HepG2 (cell line): ENCODE measurements around the gene TAS2R30. TPM values are rescaled to one million over a fixed set of nuclear protein-coding genes. Genes with fewer than 3 reads are reported as not detected.

ENCODE experiments used
- E2F5 ChIP-seq: sonication (generic); formaldehyde crosslinking; conservative IDR thresholded peaks from 2 replicates; pipeline ENCODE4 v1.4.0; 2020; ENCODE audit warnings: missing genetic modification reagents
- GMEB1 ChIP-seq: sonication (generic); formaldehyde crosslinking; IDR thresholded peaks from 2 replicates; pipeline ENCODE4 v1.5.1; 2020; ENCODE audit warnings: missing genetic modification reagents, mild to moderate bottlenecking, borderline replicate concordance
- HNF4A ChIP-seq: sonication (generic); formaldehyde crosslinking; IDR thresholded peaks from 2 replicates; pipeline ENCODE4 v1.4.0; 2020; ENCODE audit warnings: missing genetic modification reagents
- NR3C1 ChIP-seq: sonication (generic); formaldehyde crosslinking; IDR thresholded peaks from 2 replicates; pipeline ENCODE4 v1.4.0; 2020; ENCODE audit warnings: missing genetic modification reagents
- PBX3 ChIP-seq: sonication (generic); formaldehyde crosslinking; IDR thresholded peaks from 2 replicates; pipeline ENCODE4 v1.8.1; 2023; ENCODE audit warnings: missing genetic modification reagents, inconsistent platforms, borderline replicate concordance
- RERE ChIP-seq: IDR thresholded peaks from 2 replicates; pipeline ENCODE4 v1.6.1; 2016; ENCODE audit warnings: low read depth, missing genetic modification reagents, missing compliant biosample characterization
- TOE1 ChIP-seq: sonication (generic); formaldehyde crosslinking; IDR thresholded peaks from 2 replicates; pipeline ENCODE4 v1.4.0; 2020; ENCODE audit warnings: mild to moderate bottlenecking, missing genetic modification reagents
- ZBED4 ChIP-seq: sonication (generic); formaldehyde crosslinking; IDR thresholded peaks from 2 replicates; pipeline ENCODE4 v1.4.0; 2020; ENCODE audit warnings: missing genetic modification reagents, borderline replicate concordance
- ZNF451 ChIP-seq: sonication (generic); formaldehyde crosslinking; IDR thresholded peaks from 2 replicates; pipeline ENCODE4 v1.5.0; 2020; ENCODE audit warnings: mild to moderate bottlenecking, missing genetic modification reagents
- ZNF512B ChIP-seq: sonication (generic); formaldehyde crosslinking; IDR thresholded peaks from 2 replicates; pipeline ENCODE4 v1.5.1; 2020; ENCODE audit warnings: missing genetic modification reagents, mild to moderate bottlenecking, borderline replicate concordance
- polyA plus RNA-seq, 8 experiments: library from polyadenylated mRNA; depleted of rRNA in 3 of 8; stranded (reverse) in 7 of 8; unstranded in 1 of 8; fragments of >200 nt; fragmentation: Illumina TruSeq in 4 of 8; extraction: Trizol in 4 of 8; gene quantifications; 2 replicates each; pipeline versions ENCODE4 v1.2.1 to v1.2.3, GENCODE V29; 2011 to 2016; ENCODE audit warnings: low read depth in 4 of 8, missing spikeins in 1 of 8, mixed read lengths in 1 of 8; ENCODE audit not compliant: insufficient read depth in 1 of 8
- total RNA-seq, 5 experiments: library from RNA; depleted of rRNA; stranded (reverse); fragments of >200 nt; fragmentation: Illumina TruSeq; extraction: Trizol; gene quantifications; 2 replicates each; pipeline ENCODE4 v1.2.3, GENCODE V29; 2016; ENCODE audit warnings: low read depth in 1 of 5

TAS2R30 gene
- total and polyA plus RNA-seq, 2 of the 13 experiments (the other 11 are each of a cell fraction or from before 2014, with no cell fraction given) = 0.42 to 5.2 TPM

- TF ChIP-seq RERE (no peak), E2F5 (CRISPR knock-in tag) (no peak; the same call in 1 of the 2 replicates), TOE1 (CRISPR knock-in tag) (peak; percentile 25; the same call in 1 of the 2 replicates), PBX3 (CRISPR knock-in tag) (no peak), GMEB1 (CRISPR knock-in tag) (peak; percentile 80; the same call in 1 of the 2 replicates), ZNF451 (0 out of 2 replicates have a peak, but pooled peaks have one; percentile 31), NR3C1 (CRISPR knock-in tag) (no peak), ZNF512B (no peak), ZBED4 (CRISPR knock-in tag) (no peak), HNF4A (CRISPR knock-in tag) (no peak)
These were observed 36.9 kb upstream of the TAS2R30 start, which contains the start of gene SMIM10L1 (continued) for GRCh38 chr12:11171145-11171968.
